ENCODE measurements around the gene LRRC8C. TPM values are rescaled to one million over a fixed set of nuclear protein-coding genes. Genes with fewer than 3 reads are reported as not detected.

Gene LRRC8C
- total RNA-seq, 2 donors from 2014 or later: 2.5 to 5.5 TPM

- WGBS, 2 experiments (ENCODE audit: insufficient coverage in 1 of 2, insufficient read length in 1 of 2): 95 to 100% methylated on average over 1 of the region's 1 CpG
Measured at GRCh38 chr1:89624314-89624713, 8.6 kb upstream of the LRRC8C start.

GRCh38 chr1:89624715-89625323 lies 8.1 kb upstream of the LRRC8C start:
- no peak for DNase-seq
- Histone ChIP-seq H3K4me3 (ENCODE audit: low read length) (no peak overlapping the region), H3K36me3 (ENCODE audit: control insufficient read depth, insufficient read depth, low read length) (no peaks in the 10 kb centered on the region), H3K27me3 (ENCODE audit: control insufficient read depth, insufficient read depth, low read length, poor library complexity, severe bottlenecking) (no peaks in the 10 kb centered on the region), H3K4me1 (ENCODE audit: control insufficient read depth, insufficient read depth, low read length) (no peaks in the 10 kb centered on the region), H3K9ac (ENCODE audit: extremely low read depth, low read length, poor library complexity, severe bottlenecking) (no peak overlapping the region), H3K27ac (ENCODE audit: low read depth, low read length) (no peak overlapping the region), H3K9me3 (ENCODE audit: control insufficient read depth, low read length) (no peaks in the 10 kb centered on the region)
- Mint-ChIP-seq H3K27ac (no peak overlapping the region), H3K27me3 (ENCODE audit: insufficient read depth) (no peaks in the 10 kb centered on the region), H3K4me1 (no peaks in the 10 kb centered on the region), H3K36me3 (ENCODE audit: low read depth) (no peaks in the 10 kb centered on the region), H3K9me3 (no peaks in the 10 kb centered on the region), H3K4me3 (no peak overlapping the region)
- 80 to 92% methylated on average over 2 to 4 of the region's 4 CpGs for WGBS, 2 experiments (ENCODE audit: insufficient coverage in 1 of 2, insufficient read length in 1 of 2)
- no peak for TF ChIP-seq CTCF (conservative IDR thresholded peaks at IDR 0.05)

More at GRCh38 chr1:89624314-89624713, 8.6 kb upstream of the LRRC8C start:
- no peak overlapping the region for H3K4me3 Mint-ChIP-seq
- no peaks in the 10 kb centered on the region for H3K27me3 Mint-ChIP-seq (ENCODE audit: insufficient read depth)
- no peak overlapping the region for H3K4me3 ChIP-seq (ENCODE audit: low read length)
- no peak overlapping the region for H3K9ac ChIP-seq (ENCODE audit: extremely low read depth, low read length, poor library complexity, severe bottlenecking)
- H3K4me1 Mint-ChIP-seq: no peaks in the 10 kb centered on the region
- H3K27me3 ChIP-seq (ENCODE audit: control insufficient read depth, insufficient read depth, low read length, poor library complexity, severe bottlenecking): no peaks in the 10 kb centered on the region
- no peaks in the 10 kb centered on the region for H3K4me1 ChIP-seq (ENCODE audit: control insufficient read depth, insufficient read depth, low read length)
- no peaks in the 10 kb centered on the region for H3K36me3 ChIP-seq (ENCODE audit: control insufficient read depth, insufficient read depth, low read length)
- no peak overlapping the region for H3K27ac ChIP-seq (ENCODE audit: low read depth, low read length)
- H3K9me3 Mint-ChIP-seq: no peaks in the 10 kb centered on the region
- H3K27ac Mint-ChIP-seq: no peak overlapping the region
- no peak for TF ChIP-seq CTCF (conservative IDR thresholded peaks at IDR 0.05)
- H3K36me3 Mint-ChIP-seq (ENCODE audit: low read depth): no peaks in the 10 kb centered on the region
- H3K9me3 ChIP-seq (ENCODE audit: control insufficient read depth, low read length): no peaks in the 10 kb centered on the region
- DNase-seq: no peak

GRCh38 chr1:89627596-89627962 lies 5.3 kb upstream of the LRRC8C start:
- H3K4me3 ChIP-seq (ENCODE audit: low read length): no peak overlapping the region
- TF ChIP-seq CTCF (conservative IDR thresholded peaks at IDR 0.05): no peak

More at GRCh38 chr1:89627596-89627962, 5.3 kb upstream of the LRRC8C start:
- H3K36me3 ChIP-seq (ENCODE audit: control insufficient read depth, insufficient read depth, low read length): no peaks in the 10 kb centered on the region
- no peak for DNase-seq
- no peak overlapping the region for H3K4me3 Mint-ChIP-seq
- no peaks in the 10 kb centered on the region for H3K9me3 Mint-ChIP-seq
- H3K4me1 ChIP-seq (ENCODE audit: control insufficient read depth, insufficient read depth, low read length): no peaks in the 10 kb centered on the region
- H3K9ac ChIP-seq (ENCODE audit: extremely low read depth, low read length, poor library complexity, severe bottlenecking): no peak overlapping the region
- H3K36me3 Mint-ChIP-seq (ENCODE audit: low read depth): no peaks in the 10 kb centered on the region
- H3K27ac Mint-ChIP-seq: no peak overlapping the region
- H3K9me3 ChIP-seq (ENCODE audit: control insufficient read depth, low read length): no peaks in the 10 kb centered on the region
- peaks cover 3% of the 10 kb centered on the region for H3K4me1 Mint-ChIP-seq
- no peak overlapping the region for H3K27ac ChIP-seq (ENCODE audit: low read depth, low read length)
- peaks cover 24% of the 10 kb centered on the region for H3K27me3 Mint-ChIP-seq (ENCODE audit: insufficient read depth)
- peaks cover 21% of the 10 kb centered on the region for H3K27me3 ChIP-seq (ENCODE audit: control insufficient read depth, insufficient read depth, low read length, poor library complexity, severe bottlenecking)
